GM12878 (cell line): ENCODE data around the gene CLCC1. TPM values are rescaled to one million over a fixed set of nuclear protein-coding genes. Genes with fewer than 3 reads are reported as not detected.

Source experiments
- ATAC-seq: fragments of 200-7000 bp; cut with Tn5 transposase; 3 replicates; pipeline ENCODE4 v1.9.1; 2020; ENCODE audit warnings: mild to moderate bottlenecking, moderate library complexity
- BruUV-seq: library from RNA; stranded (reverse); fragments of 400-500 nt; replicated peaks from 2 replicates; lab custom pipeline; 2021; lab: Mats Ljungman, UMichigan
- CTCF ChIA-PET: fragments of 300-600 bp; sonication (Branson Sonifier 250); formaldehyde crosslinking; extraction: SDS; loops from one replicate; lab custom pipeline; 2021; ENCODE audit warnings: inconsistent platforms; lab: Yijun Ruan, JAX
- POLR2A ChIA-PET: fragments of 350-600 bp; formaldehyde crosslinking; extraction: SDS; loops from one replicate; lab custom pipeline; 2021; ENCODE audit warnings: inconsistent platforms; lab: Charles Lee
- RAD21 ChIA-PET: fragments of 300-600 bp; sonication (Branson Sonifier 250); formaldehyde crosslinking; loops from one replicate; lab custom pipeline; 2023; ENCODE audit warnings: antibody characterized with exemption; ENCODE audit not compliant: unreplicated experiment; lab: Charles Lee
- SMC1A ChIA-PET: fragments of 300-600 bp; sonication (Branson Sonifier 250); formaldehyde crosslinking; loops from one replicate; lab custom pipeline; 2023; ENCODE audit not compliant: unreplicated experiment, uncharacterized antibody; lab: Charles Lee
- DNase-seq: peaks from one replicate; pipeline ENCODE4 v3.0.0-alpha.2; 2011; ENCODE audit warnings: low read depth, low spot score
- FAIRE-seq: peaks from 3 replicates; lab custom pipeline; 2011; peaks lifted over from hg19 to GRCh38; lab: Jason Lieb, UNC
- H2AFZ ChIP-seq: 2 replicates; pipeline ENCODE4 v1.6.0; 2011; ENCODE audit warnings: low read depth, low read length, control low read depth; ENCODE audit not compliant: control insufficient read depth
- H3K27ac ChIP-seq: 2 replicates; pipeline ENCODE4 v1.5.1; 2011; ENCODE audit warnings: control low read depth; ENCODE audit not compliant: control insufficient read depth, insufficient read depth
- H3K27me3 ChIP-seq, 2 experiments: replicated peaks in 1 of 2; 2 replicates each; pipeline versions ENCODE4 v1.6.0 to v1.6.1; 2011; ENCODE audit warnings: low read length in 1 of 2; ENCODE audit not compliant: control insufficient read depth in 2 of 2, insufficient read depth in 2 of 2
- H3K36me3 ChIP-seq, 2 experiments: 2 replicates each; pipeline ENCODE4 v1.5.1; 2011; ENCODE audit warnings: low read length in 1 of 2; ENCODE audit not compliant: control insufficient read depth in 2 of 2, insufficient read depth in 2 of 2
- H3K4me1 ChIP-seq: 2 replicates; pipeline ENCODE4 v1.6.1; 2011; ENCODE audit warnings: mild to moderate bottlenecking, low read length, moderate library complexity, mixed read lengths; ENCODE audit not compliant: control insufficient read depth, insufficient read depth
- H3K4me2 ChIP-seq: 2 replicates; pipeline ENCODE4 v1.6.0; 2011; ENCODE audit warnings: control low read depth; ENCODE audit not compliant: control insufficient read depth, insufficient read depth
- H3K4me3 ChIP-seq: fragments of 200-600 bp; sonication (generic); 2 replicates; pipeline ENCODE4 v1.5.1; 2016
- H3K79me2 ChIP-seq: 2 replicates; pipeline ENCODE4 v1.6.0; 2011; ENCODE audit warnings: low read length; ENCODE audit not compliant: control insufficient read depth, insufficient read depth
- H3K9ac ChIP-seq: 2 replicates; pipeline ENCODE4 v1.8.0; 2011; ENCODE audit warnings: low read length, control low read depth, mixed read lengths; ENCODE audit not compliant: control insufficient read depth, insufficient read depth
- H3K9me3 ChIP-seq: replicated peaks from 3 replicates; pipeline ENCODE4 v1.5.1; 2011; ENCODE audit warnings: mild to moderate bottlenecking, low read length; ENCODE audit not compliant: control insufficient read depth, insufficient read depth
- H4K20me1 ChIP-seq: 2 replicates; pipeline ENCODE4 v1.6.0; 2011; ENCODE audit not compliant: control insufficient read depth, insufficient read depth
- ASH2L ChIP-seq: fragments of 300-600, 200-600 bp; sonication (generic); IDR thresholded peaks from 2 replicates; pipeline ENCODE4 v1.6.1; 2017; ENCODE audit warnings: low read depth, mild to moderate bottlenecking, borderline replicate concordance
- ATF7 ChIP-seq: fragments of 450-650 bp; IDR thresholded peaks from 2 replicates; pipeline ENCODE4 v1.6.1; 2016; ENCODE audit warnings: low read depth, mild to moderate bottlenecking
- CBX5 ChIP-seq: sonication (generic); IDR thresholded peaks from 2 replicates; pipeline ENCODE4 v1.6.1; 2016; ENCODE audit warnings: low read depth, moderate library complexity, mild to moderate bottlenecking, inconsistent platforms
- EED ChIP-seq: sonication (generic); IDR thresholded peaks from 2 replicates; pipeline ENCODE4 v1.6.1; 2016; ENCODE audit warnings: antibody characterized with exemption, low read depth
- FOS ChIP-seq: IDR thresholded peaks from 3 replicates; pipeline ENCODE4 v1.6.1; 2011; ENCODE audit warnings: borderline replicate concordance; ENCODE audit not compliant: insufficient read length; ENCODE audit errors: extremely low read depth
- IKZF1 ChIP-seq: fragments of 450-650 bp; conservative IDR thresholded peaks from 2 replicates; pipeline ENCODE4 v1.6.1; 2017; ENCODE audit warnings: antibody characterized with exemption, mild to moderate bottlenecking
- IKZF2 ChIP-seq, 2 experiments: fragments of 450-650 bp; IDR thresholded peaks; 2 replicates each; pipeline ENCODE4 v1.6.1; 2017; ENCODE audit warnings: mild to moderate bottlenecking in 2 of 2, moderate library complexity in 2 of 2
- JUNB ChIP-seq: IDR thresholded peaks from 2 replicates; pipeline ENCODE4 v1.6.1; 2016; ENCODE audit warnings: antibody characterized with exemption, mild to moderate bottlenecking
- KLF5 ChIP-seq: fragments of 450-650 bp; IDR thresholded peaks from 2 replicates; pipeline ENCODE4 v1.6.1; 2014; ENCODE audit warnings: mild to moderate bottlenecking; ENCODE audit not compliant: partially characterized antibody
- LARP7 ChIP-seq: fragments of 450-650 bp; IDR thresholded peaks from 2 replicates; pipeline ENCODE4 v1.6.1; 2017; ENCODE audit warnings: mild to moderate bottlenecking
- MYB ChIP-seq: fragments of 150-350 bp; IDR thresholded peaks from 2 replicates; pipeline ENCODE4 v1.6.1; 2014; ENCODE audit warnings: mild to moderate bottlenecking, low read depth, low read length, borderline replicate concordance
- SMAD5 ChIP-seq: IDR thresholded peaks from 2 replicates; pipeline ENCODE4 v1.6.1; 2016; ENCODE audit warnings: antibody characterized with exemption, low read depth
- SMARCA5 ChIP-seq: fragments of 450-650 bp; IDR thresholded peaks from 2 replicates; pipeline ENCODE4 v1.6.1; 2017; ENCODE audit warnings: mild to moderate bottlenecking
- SREBF2 ChIP-seq: IDR thresholded peaks from 2 replicates; pipeline ENCODE4 v1.6.1; 2012; ENCODE audit warnings: mild to moderate bottlenecking, low read length
- TBL1XR1 ChIP-seq: IDR thresholded peaks from 2 replicates; pipeline ENCODE4 v1.6.1; 2012; ENCODE audit warnings: low read depth, low read length, improper control_type of control experiment
- TCF7 ChIP-seq: IDR thresholded peaks from 2 replicates; pipeline ENCODE4 v1.6.1; 2014; ENCODE audit warnings: antibody characterized with exemption, borderline replicate concordance
- WGBS: methylation state at CpG from one replicate; pipeline ENCODE4 v1.1.6; 2016; ENCODE audit warnings: low lambda C conversion rate; ENCODE audit not compliant: insufficient replicate concordance, insufficient coverage; ENCODE audit errors: missing lambda C conversion rate; 5-methylcytosine and 5-hydroxymethylcytosine counted together
- in situ Hi-C: fragments of 300-500 bp; cut with MboI; formaldehyde crosslinking; loops from 9 replicates; pipeline ENCODE4 v1.14.3; 2018; ENCODE audit warnings: mixed read lengths
- intact Hi-C: fragments of 100-400 bp; cut with micrococcal nuclease; formaldehyde crosslinking; loops from one replicate; pipeline ENCODE4 v1.14.2; 2022; ENCODE audit not compliant: unreplicated experiment
- polyA plus RNA-seq, 11 experiments: library from polyadenylated mRNA; depleted of rRNA in 4 of 11; unstranded in 6 of 11; stranded (reverse) in 5 of 11; fragments of >200 nt; fragmentation: Nextera tagmentation in 4 of 11; fragmentation: Illumina TruSeq in 1 of 11; extraction: Ambion mirVana in 4 of 11; extraction: Trizol in 1 of 11; gene quantifications; 1 replicate in 1 of 11; 2 replicates in 10 of 11; pipeline versions ENCODE4 v1.2.1 to v1.2.3, GENCODE V29; 2011 to 2016; ENCODE audit warnings: inconsistent platforms in 2 of 11, missing spikeins in 2 of 11, low read depth in 1 of 11
- total RNA-seq, 4 experiments: library from RNA; depleted of rRNA in 3 of 4; stranded (reverse); fragments of >200 nt in 3 of 4; fragmentation: Illumina TruSeq in 1 of 4; extraction: Trizol in 1 of 4; gene quantifications; 2 replicates each; pipeline versions ENCODE4 v1.2.1 to v1.2.3, GENCODE V29; 2013 to 2021
- TF ChIP-seq, protein P1 (sequence below): IDR thresholded peaks from 2 replicates; pipeline ENCODE4 v1.6.1; 2012; ENCODE audit warnings: low read depth, low read length, improper control_type of control experiment
- TF ChIP-seq, protein P2 (sequence below): fragments of 450-650 bp; IDR thresholded peaks from 2 replicates; pipeline ENCODE4 v1.6.1; 2017; ENCODE audit warnings: mild to moderate bottlenecking
- TF ChIP-seq, protein P3 (sequence below): fragments of 450-650 bp; IDR thresholded peaks from 2 replicates; pipeline ENCODE4 v1.6.1; 2018; ENCODE audit warnings: borderline replicate concordance, mild to moderate bottlenecking; ENCODE audit not compliant: partially characterized antibody

The CLCC1 gene
- total and polyA plus RNA-seq, 10 of the 15 experiments (the other 5 are each of a cell fraction or from before 2014, with no cell fraction given): 11.9 to 25.8 (median 16.1) TPM

DNA sequence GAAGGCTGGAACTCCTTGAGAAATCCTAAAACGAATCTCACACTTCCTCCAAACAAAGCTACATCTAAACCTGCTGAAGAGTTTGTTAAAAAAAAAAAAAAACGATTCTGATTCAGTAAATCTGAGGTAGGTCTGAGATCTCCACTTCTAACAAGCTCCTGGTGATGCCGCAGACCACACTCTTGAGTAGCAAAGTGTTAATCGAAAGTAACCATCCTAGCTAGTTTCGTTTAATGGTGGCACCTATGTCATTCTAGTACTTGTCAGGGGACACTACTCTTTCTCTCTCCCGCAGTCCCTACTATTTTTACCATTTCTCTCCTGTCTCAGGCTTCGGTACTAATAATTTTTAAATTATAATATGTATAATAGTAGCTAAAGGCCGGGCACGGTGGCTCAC is 2.1 kb downstream of the CLCC1 start:
- no TSS peak for BruUV-seq
- H4K20me1 ChIP-seq: no peaks in the 10 kb centered on the region
- RAD21 ChIA-PET: interaction anchor here (0.6 to 0.7 kb wide), 2 partner anchors 152 to 208 kb away, joined by 5 read pairs; no protein-coding TSS in a partner anchor
- no peak for ATAC-seq
- POLR2A ChIA-PET: interaction anchor here (0.7 to 1.3 kb wide), 4 partner anchors 9 to 1051 kb away, joined by 4 to 5 read pairs (median 5); no protein-coding TSS in a partner anchor
- H3K4me2 ChIP-seq: peak overlapping the region; percentile 96
- SMC1A ChIA-PET: interaction anchor here (0.5 to 1.0 kb wide), 4 partner anchors 81 to 428 kb away, joined by 3 to 4 read pairs (median 3); partner anchors contain the start of gene WDR47
- no peak overlapping the region for H2AFZ ChIP-seq
- H3K4me3 ChIP-seq: peak overlapping the region; percentile 49; the same call in 1 of the 2 replicates
- DNase-seq: peak; percentile 25
- H3K9me3 ChIP-seq: no peaks in the 10 kb centered on the region
- intact Hi-C loops (loop anchor here (5.0 kb wide), 1 partner anchor 151 kb away; the partner anchor contains the start of gene ELAPOR1), in situ Hi-C loops (no loop called here)
- H3K27ac ChIP-seq: no peak overlapping the region
- H3K36me3 ChIP-seq: no peaks in the 10 kb centered on the region
- peaks cover 28% of the 10 kb centered on the region for H3K79me2 ChIP-seq
- CTCF ChIA-PET: interaction anchor here (0.9 to 1.9 kb wide), 4 partner anchors 66 to 151 kb away, joined by 3 to 4 read pairs (median 4); a partner anchor contains a TSS
- H3K27me3 ChIP-seq: no peaks in the 10 kb centered on the region
- no peak overlapping the region for H3K9ac ChIP-seq
- peak; percentile 76 for FAIRE-seq
- WGBS: 2% methylated on average over 9 of the region's 9 CpGs
- peaks cover 17% of the 10 kb centered on the region for H3K4me1 ChIP-seq
- TF ChIP-seq TCF7: no peak
- TF ChIP-seq IKZF1: no peak
- peak; percentile 61 for TF ChIP-seq JUNB
- no peak for TF ChIP-seq SMAD5
- no peak for TF ChIP-seq CBX5
- TF ChIP-seq, protein P1, sequence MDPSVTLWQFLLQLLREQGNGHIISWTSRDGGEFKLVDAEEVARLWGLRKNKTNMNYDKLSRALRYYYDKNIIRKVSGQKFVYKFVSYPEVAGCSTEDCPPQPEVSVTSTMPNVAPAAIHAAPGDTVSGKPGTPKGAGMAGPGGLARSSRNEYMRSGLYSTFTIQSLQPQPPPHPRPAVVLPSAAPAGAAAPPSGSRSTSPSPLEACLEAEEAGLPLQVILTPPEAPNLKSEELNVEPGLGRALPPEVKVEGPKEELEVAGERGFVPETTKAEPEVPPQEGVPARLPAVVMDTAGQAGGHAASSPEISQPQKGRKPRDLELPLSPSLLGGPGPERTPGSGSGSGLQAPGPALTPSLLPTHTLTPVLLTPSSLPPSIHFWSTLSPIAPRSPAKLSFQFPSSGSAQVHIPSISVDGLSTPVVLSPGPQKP: no peak
- TF ChIP-seq, protein P2, sequence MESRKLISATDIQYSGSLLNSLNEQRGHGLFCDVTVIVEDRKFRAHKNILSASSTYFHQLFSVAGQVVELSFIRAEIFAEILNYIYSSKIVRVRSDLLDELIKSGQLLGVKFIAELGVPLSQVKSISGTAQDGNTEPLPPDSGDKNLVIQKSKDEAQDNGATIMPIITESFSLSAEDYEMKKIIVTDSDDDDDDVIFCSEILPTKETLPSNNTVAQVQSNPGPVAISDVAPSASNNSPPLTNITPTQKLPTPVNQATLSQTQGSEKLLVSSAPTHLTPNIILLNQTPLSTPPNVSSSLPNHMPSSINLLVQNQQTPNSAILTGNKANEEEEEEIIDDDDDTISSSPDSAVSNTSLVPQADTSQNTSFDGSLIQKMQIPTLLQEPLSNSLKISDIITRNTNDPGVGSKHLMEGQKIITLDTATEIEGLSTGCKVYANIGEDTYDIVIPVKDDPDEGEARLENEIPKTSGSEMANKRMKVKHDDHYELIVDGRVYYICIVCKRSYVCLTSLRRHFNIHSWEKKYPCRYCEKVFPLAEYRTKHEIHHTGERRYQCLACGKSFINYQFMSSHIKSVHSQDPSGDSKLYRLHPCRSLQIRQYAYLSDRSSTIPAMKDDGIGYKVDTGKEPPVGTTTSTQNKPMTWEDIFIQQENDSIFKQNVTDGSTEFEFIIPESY: no peak
- TF ChIP-seq KLF5: no peak
- TF ChIP-seq FOS: no peak
- TF ChIP-seq SREBF2: no peak
- TF ChIP-seq TBL1XR1: no peak
- no peak for TF ChIP-seq ASH2L
- no peak for TF ChIP-seq MYB
- TF ChIP-seq ATF7: 0 out of 2 replicates have a peak, but pooled peaks have one; percentile 36
- peak; percentile 55 for TF ChIP-seq EED
- TF ChIP-seq SMARCA5: no peak
- TF ChIP-seq LARP7: no peak
- TF ChIP-seq, protein P3, sequence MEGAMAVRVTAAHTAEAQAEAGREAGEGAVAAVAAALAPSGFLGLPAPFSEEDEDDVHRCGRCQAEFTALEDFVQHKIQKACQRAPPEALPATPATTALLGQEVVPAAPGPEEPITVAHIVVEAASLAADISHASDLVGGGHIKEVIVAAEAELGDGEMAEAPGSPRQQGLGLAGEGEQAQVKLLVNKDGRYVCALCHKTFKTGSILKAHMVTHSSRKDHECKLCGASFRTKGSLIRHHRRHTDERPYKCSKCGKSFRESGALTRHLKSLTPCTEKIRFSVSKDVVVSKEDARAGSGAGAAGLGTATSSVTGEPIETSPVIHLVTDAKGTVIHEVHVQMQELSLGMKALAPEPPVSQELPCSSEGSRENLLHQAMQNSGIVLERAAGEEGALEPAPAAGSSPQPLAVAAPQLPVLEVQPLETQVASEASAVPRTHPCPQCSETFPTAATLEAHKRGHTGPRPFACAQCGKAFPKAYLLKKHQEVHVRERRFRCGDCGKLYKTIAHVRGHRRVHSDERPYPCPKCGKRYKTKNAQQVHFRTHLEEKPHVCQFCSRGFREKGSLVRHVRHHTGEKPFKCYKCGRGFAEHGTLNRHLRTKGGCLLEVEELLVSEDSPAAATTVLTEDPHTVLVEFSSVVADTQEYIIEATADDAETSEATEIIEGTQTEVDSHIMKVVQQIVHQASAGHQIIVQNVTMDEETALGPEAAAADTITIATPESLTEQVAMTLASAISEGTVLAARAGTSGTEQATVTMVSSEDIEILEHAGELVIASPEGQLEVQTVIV: no peak
- TF ChIP-seq IKZF2 (IDR thresholded peaks at IDR 0.05): no peak
